Ishikawa (cell line): ENCODE data around the gene BARD1.

ENCODE experiments used
- CEBPB ChIP-seq: IDR thresholded peaks from 2 replicates; pipeline ENCODE4 v1.6.1; 2012
- CREB1 ChIP-seq: IDR thresholded peaks from 2 replicates; pipeline ENCODE4 v1.6.1; 2012; ENCODE audit warnings: low read depth
- EGR1 ChIP-seq: IDR thresholded peaks from 2 replicates; pipeline ENCODE4 v1.6.1; 2012
- EP300 ChIP-seq: IDR thresholded peaks from 2 replicates; pipeline ENCODE4 v1.6.1; 2012; ENCODE audit warnings: borderline replicate concordance
- FOXM1 ChIP-seq: IDR thresholded peaks from 2 replicates; pipeline ENCODE4 v1.6.1; 2012; ENCODE audit warnings: low read depth, borderline replicate concordance
- NFIC ChIP-seq: IDR thresholded peaks from 2 replicates; pipeline ENCODE4 v1.6.1; 2012
- RAD21 ChIP-seq: IDR thresholded peaks from 2 replicates; pipeline ENCODE4 v1.6.1; 2012; ENCODE audit warnings: low read depth
- TAF1 ChIP-seq: IDR thresholded peaks from 2 replicates; pipeline ENCODE4 v1.6.1; 2012; ENCODE audit warnings: low read depth, mild to moderate bottlenecking
- TCF12 ChIP-seq: IDR thresholded peaks from 2 replicates; pipeline ENCODE4 v1.6.1; 2012; ENCODE audit warnings: low read depth
- TEAD4 ChIP-seq: IDR thresholded peaks from 2 replicates; pipeline ENCODE4 v1.6.1; 2012
- YY1 ChIP-seq: IDR thresholded peaks from 2 replicates; pipeline ENCODE4 v1.6.1; 2012; ENCODE audit warnings: low read depth
- ZBTB7A ChIP-seq: IDR thresholded peaks from 2 replicates; pipeline ENCODE4 v1.6.1; 2012; ENCODE audit warnings: low read depth
- TF ChIP-seq, protein P1 (sequence below): IDR thresholded peaks from 2 replicates; pipeline ENCODE4 v1.6.1; 2012; ENCODE audit warnings: low read depth, mild to moderate bottlenecking
- TF ChIP-seq, protein P2 (sequence below): IDR thresholded peaks from 2 replicates; pipeline ENCODE4 v1.6.1; 2012
- TF ChIP-seq, protein P3 (sequence below): IDR thresholded peaks from 2 replicates; pipeline ENCODE4 v1.6.1; 2012

Gene BARD1

DNA sequence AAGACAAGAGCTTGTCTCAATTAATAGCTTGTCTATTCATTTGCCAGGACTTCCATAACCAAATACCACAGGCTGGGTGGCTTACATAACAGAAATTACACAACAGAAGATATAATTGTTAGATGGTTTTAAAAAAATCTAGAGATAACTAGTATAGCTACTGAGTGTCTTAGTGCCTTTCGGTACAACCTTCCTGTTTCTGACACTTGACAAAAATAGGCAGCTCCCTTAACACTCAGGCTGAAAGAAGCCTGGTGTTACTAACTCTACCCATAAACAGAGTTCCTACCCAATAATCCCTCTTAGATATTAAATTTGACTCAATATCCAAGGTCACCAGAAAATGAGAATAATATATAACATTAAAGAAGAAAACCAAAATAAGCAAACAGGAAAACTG is 129.7 kb downstream of the BARD1 start:
- TF ChIP-seq ZBTB7A = no peak
- no peak for TF ChIP-seq TCF12
- TF ChIP-seq TAF1 = no peak
- no peak for TF ChIP-seq CEBPB
- no peak for TF ChIP-seq EGR1
- TF ChIP-seq NFIC = no peak
- TF ChIP-seq, protein P1, sequence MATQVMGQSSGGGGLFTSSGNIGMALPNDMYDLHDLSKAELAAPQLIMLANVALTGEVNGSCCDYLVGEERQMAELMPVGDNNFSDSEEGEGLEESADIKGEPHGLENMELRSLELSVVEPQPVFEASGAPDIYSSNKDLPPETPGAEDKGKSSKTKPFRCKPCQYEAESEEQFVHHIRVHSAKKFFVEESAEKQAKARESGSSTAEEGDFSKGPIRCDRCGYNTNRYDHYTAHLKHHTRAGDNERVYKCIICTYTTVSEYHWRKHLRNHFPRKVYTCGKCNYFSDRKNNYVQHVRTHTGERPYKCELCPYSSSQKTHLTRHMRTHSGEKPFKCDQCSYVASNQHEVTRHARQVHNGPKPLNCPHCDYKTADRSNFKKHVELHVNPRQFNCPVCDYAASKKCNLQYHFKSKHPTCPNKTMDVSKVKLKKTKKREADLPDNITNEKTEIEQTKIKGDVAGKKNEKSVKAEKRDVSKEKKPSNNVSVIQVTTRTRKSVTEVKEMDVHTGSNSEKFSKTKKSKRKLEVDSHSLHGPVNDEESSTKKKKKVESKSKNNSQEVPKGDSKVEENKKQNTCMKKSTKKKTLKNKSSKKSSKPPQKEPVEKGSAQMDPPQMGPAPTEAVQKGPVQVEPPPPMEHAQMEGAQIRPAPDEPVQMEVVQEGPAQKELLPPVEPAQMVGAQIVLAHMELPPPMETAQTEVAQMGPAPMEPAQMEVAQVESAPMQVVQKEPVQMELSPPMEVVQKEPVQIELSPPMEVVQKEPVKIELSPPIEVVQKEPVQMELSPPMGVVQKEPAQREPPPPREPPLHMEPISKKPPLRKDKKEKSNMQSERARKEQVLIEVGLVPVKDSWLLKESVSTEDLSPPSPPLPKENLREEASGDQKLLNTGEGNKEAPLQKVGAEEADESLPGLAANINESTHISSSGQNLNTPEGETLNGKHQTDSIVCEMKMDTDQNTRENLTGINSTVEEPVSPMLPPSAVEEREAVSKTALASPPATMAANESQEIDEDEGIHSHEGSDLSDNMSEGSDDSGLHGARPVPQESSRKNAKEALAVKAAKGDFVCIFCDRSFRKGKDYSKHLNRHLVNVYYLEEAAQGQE = no peak
- no peak for TF ChIP-seq EP300
- TF ChIP-seq, protein P2, sequence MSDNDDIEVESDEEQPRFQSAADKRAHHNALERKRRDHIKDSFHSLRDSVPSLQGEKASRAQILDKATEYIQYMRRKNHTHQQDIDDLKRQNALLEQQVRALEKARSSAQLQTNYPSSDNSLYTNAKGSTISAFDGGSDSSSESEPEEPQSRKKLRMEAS = no peak
- no peak for TF ChIP-seq CREB1
- no peak for TF ChIP-seq RAD21
- no peak for TF ChIP-seq TEAD4
- no peak for TF ChIP-seq YY1
- TF ChIP-seq FOXM1 = no peak
- TF ChIP-seq, protein P3, sequence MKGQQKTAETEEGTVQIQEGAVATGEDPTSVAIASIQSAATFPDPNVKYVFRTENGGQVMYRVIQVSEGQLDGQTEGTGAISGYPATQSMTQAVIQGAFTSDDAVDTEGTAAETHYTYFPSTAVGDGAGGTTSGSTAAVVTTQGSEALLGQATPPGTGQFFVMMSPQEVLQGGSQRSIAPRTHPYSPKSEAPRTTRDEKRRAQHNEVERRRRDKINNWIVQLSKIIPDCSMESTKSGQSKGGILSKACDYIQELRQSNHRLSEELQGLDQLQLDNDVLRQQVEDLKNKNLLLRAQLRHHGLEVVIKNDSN = no peak

DNA sequence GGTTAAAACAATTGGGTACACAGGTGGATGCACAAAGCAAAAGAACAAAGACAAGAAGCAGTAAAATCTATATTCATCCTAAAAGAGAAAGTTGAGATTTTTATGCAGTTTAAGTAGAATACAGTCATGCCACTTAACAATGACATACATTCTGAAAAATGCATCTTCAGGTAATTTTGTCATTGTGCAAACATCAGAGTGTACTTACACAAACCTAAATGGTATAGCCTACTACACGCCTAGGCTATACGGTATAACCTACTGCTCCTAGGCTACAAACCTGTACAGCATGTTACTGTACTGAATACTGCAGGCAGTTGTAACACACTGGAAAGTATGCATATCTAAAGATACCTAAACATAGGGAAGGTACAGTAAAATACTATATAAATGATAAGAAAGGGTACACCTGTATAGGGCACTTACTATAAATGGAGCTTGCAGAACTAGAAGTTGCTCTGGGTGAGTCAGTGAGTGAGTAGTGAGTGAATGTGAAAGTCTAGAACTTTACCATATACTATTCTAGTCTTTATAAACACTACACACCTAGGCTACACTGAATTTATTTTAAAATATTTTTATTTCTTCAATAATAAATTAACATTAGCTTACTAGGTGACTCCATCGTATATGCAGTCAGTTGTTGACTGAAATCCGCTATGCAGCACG is 132.9 kb downstream of the BARD1 start:
- TF ChIP-seq CREB1 (no peak), YY1 (no peak), EGR1 (no peak), ZBTB7A (no peak), FOXM1 (no peak), NFIC (no peak), CEBPB (no peak), TCF12 (no peak), TAF1 (no peak), TEAD4 (no peak), EP300 (no peak), RAD21 (no peak)
- TF ChIP-seq, protein P1 = no peak
- TF ChIP-seq, protein P3 = no peak
- TF ChIP-seq, protein P2 = no peak
